OCI-LY7 (cell line): Measurements from ENCODE around the gene TELO2. TPM values are rescaled to one million over a fixed set of nuclear protein-coding genes. Genes with fewer than 3 reads are reported as not detected.

Experiments used
- BruUV-seq: library from RNA; stranded (reverse); fragments of 400-500 nt; replicated peaks from 2 replicates; lab custom pipeline; 2021; lab: Mats Ljungman, UMichigan
- CTCF ChIA-PET: fragments of 300-600 bp; sonication (Branson Sonifier 250); formaldehyde crosslinking; loops from one replicate; lab custom pipeline; 2022; ENCODE audit warnings: antibody characterized with exemption; ENCODE audit not compliant: unreplicated experiment; lab: Charles Lee
- POLR2A ChIA-PET: fragments of 300-600 bp; sonication (Branson Sonifier 250); formaldehyde crosslinking; loops from one replicate; lab custom pipeline; 2022; ENCODE audit warnings: antibody characterized with exemption; lab: Charles Lee
- DNase-seq: peaks from one replicate; pipeline ENCODE4 v3.0.0-alpha.2; 2015; ENCODE audit warnings: low spot score
- H2AFZ ChIP-seq: fragments of 200-600 bp; sonication (generic), shearing (Covaris generic); 2 replicates; pipeline ENCODE4 v1.6.1; 2014; ENCODE audit warnings: mild to moderate bottlenecking, antibody characterized with exemption, low read length, moderate library complexity
- H3K27ac ChIP-seq: fragments of 200-600 bp; sonication (generic); 2 replicates; pipeline ENCODE4 v1.5.1; 2014; ENCODE audit warnings: mixed run types, low read depth, mild to moderate bottlenecking, moderate library complexity, low read length, inconsistent platforms; ENCODE audit not compliant: poor library complexity, severe bottlenecking
- H3K36me3 ChIP-seq: fragments of 200-600 bp; sonication (generic); 2 replicates; pipeline ENCODE4 v1.6.1; 2014; ENCODE audit warnings: mild to moderate bottlenecking, antibody characterized with exemption, low read length, moderate library complexity, mixed read lengths; ENCODE audit not compliant: insufficient read depth
- H3K4me1 ChIP-seq: fragments of 200-600 bp; sonication (generic); 2 replicates; pipeline ENCODE4 v1.5.1; 2014; ENCODE audit warnings: mild to moderate bottlenecking, low read length; ENCODE audit not compliant: insufficient read depth, poor library complexity, severe bottlenecking
- H3K4me2 ChIP-seq: fragments of 200-600 bp; sonication (generic); 2 replicates; pipeline ENCODE4 v1.6.1; 2014; ENCODE audit warnings: mild to moderate bottlenecking, low read length
- H3K4me3 ChIP-seq: fragments of 200-600 bp; sonication (generic); 2 replicates; pipeline ENCODE4 v1.5.1; 2014; ENCODE audit warnings: mild to moderate bottlenecking, low read depth, low read length; ENCODE audit not compliant: poor library complexity, severe bottlenecking
- H3K79me2 ChIP-seq: fragments of 200-600 bp; sonication (generic); 2 replicates; pipeline ENCODE4 v1.6.1; 2016; ENCODE audit warnings: low read depth, mild to moderate bottlenecking, low read length, moderate library complexity, mixed read lengths; ENCODE audit not compliant: insufficient read depth
- H3K9me2 ChIP-seq: fragments of 200-600 bp; sonication (generic); 2 replicates; pipeline ENCODE4 v1.6.1; 2016; ENCODE audit warnings: mild to moderate bottlenecking, low read length, mixed read lengths; ENCODE audit not compliant: insufficient read depth
- H3K9me3 ChIP-seq: fragments of 200-600 bp; sonication (generic); 2 replicates; pipeline ENCODE4 v1.6.1; 2014; ENCODE audit warnings: mild to moderate bottlenecking, mixed run types, low read length, mixed read lengths
- H4K20me1 ChIP-seq: fragments of 200-600 bp; sonication (generic); 2 replicates; pipeline ENCODE4 v1.6.1; 2014; ENCODE audit warnings: mild to moderate bottlenecking, antibody characterized with exemption, low read length, moderate library complexity, mixed read lengths; ENCODE audit not compliant: insufficient read depth
- CTCF ChIP-seq: fragments of 200-600 bp; sonication (generic); conservative IDR thresholded peaks from 2 replicates; pipeline ENCODE4 v1.5.1; 2014; ENCODE audit warnings: mild to moderate bottlenecking, antibody characterized with exemption, low read length, moderate library complexity, mixed read lengths
- EZH2phosphoT487 ChIP-seq: fragments of 200-600 bp; sonication (generic); IDR thresholded peaks from 2 replicates; pipeline ENCODE4 v1.6.1; 2018; ENCODE audit warnings: low read depth, borderline replicate concordance, mild to moderate bottlenecking, mixed run types, antibody characterized with exemption, low read length, moderate library complexity, mixed read lengths
- intact Hi-C: fragments of 100-400 bp; cut with micrococcal nuclease; formaldehyde crosslinking; loops from one replicate; pipeline ENCODE4 v1.10.0; 2022; ENCODE audit not compliant: unreplicated experiment
- total RNA-seq, 2 experiments: library from RNA; depleted of rRNA in 1 of 2; stranded (reverse); fragments of >200 nt in 1 of 2; shearing (Covaris generic) in 1 of 2; gene quantifications; 2 replicates each; pipeline ENCODE4 v1.2.3, GENCODE V29; 2014 to 2022

The TELO2 gene
- total RNA-seq, 2 experiments from 2014 or later = 58.2 to 70.1 TPM

GRCh38 chr16:1450841-1451240, 42.3 kb upstream of the TELO2 start:
- ChIA-PET POLR2A (no interaction called here), CTCF (no interaction called here)
- H3K9me2 ChIP-seq = no peaks in the 10 kb centered on the region
- BruUV-seq = no TSS peak
- H4K20me1 ChIP-seq = no peaks in the 10 kb centered on the region
- H3K4me3 ChIP-seq = no peak overlapping the region
- no peaks in the 10 kb centered on the region for H3K79me2 ChIP-seq
- H3K27ac ChIP-seq = no peak overlapping the region
- intact Hi-C loops = no loop called here
- no peaks in the 10 kb centered on the region for H3K4me1 ChIP-seq
- no peak overlapping the region for H2AFZ ChIP-seq
- H3K4me2 ChIP-seq = no peak overlapping the region
- no peak for TF ChIP-seq EZH2phosphoT487
- TF ChIP-seq CTCF = no peak
- H3K9me3 ChIP-seq = no peaks in the 10 kb centered on the region
- DNase-seq = no peak
- H3K36me3 ChIP-seq = no peaks in the 10 kb centered on the region

GRCh38 chr16:1451702-1452392, 41.3 kb upstream of the TELO2 start:
- no peak for DNase-seq
- POLR2A ChIA-PET = no interaction called here
- no peaks in the 10 kb centered on the region for H3K4me1 ChIP-seq
- no peaks in the 10 kb centered on the region for H3K36me3 ChIP-seq
- CTCF ChIA-PET = no interaction called here
- H3K9me2 ChIP-seq = no peaks in the 10 kb centered on the region
- no peak overlapping the region for H2AFZ ChIP-seq
- no peak overlapping the region for H3K27ac ChIP-seq
- BruUV-seq = no TSS peak
- H3K9me3 ChIP-seq = no peaks in the 10 kb centered on the region
- H3K79me2 ChIP-seq = no peaks in the 10 kb centered on the region
- no peak overlapping the region for H3K4me2 ChIP-seq
- TF ChIP-seq CTCF = no peak
- no peak for TF ChIP-seq EZH2phosphoT487
- no peaks in the 10 kb centered on the region for H4K20me1 ChIP-seq
- H3K4me3 ChIP-seq = no peak overlapping the region
- intact Hi-C loops = no loop called here

- no peaks in the 10 kb centered on the region for H3K79me2 ChIP-seq
- H3K4me3 ChIP-seq = no peak overlapping the region
- H3K4me1 ChIP-seq = no peaks in the 10 kb centered on the region
- no peak overlapping the region for H2AFZ ChIP-seq
- H3K36me3 ChIP-seq = no peaks in the 10 kb centered on the region
- no peak overlapping the region for H3K27ac ChIP-seq
- H3K9me3 ChIP-seq = no peaks in the 10 kb centered on the region
- no peak for TF ChIP-seq EZH2phosphoT487
- TF ChIP-seq CTCF = no peak
- no peak for DNase-seq
- CTCF ChIA-PET = no interaction called here
- intact Hi-C loops = no loop called here
- no peaks in the 10 kb centered on the region for H3K9me2 ChIP-seq
- BruUV-seq = no TSS peak
- H3K4me2 ChIP-seq = no peak overlapping the region
- POLR2A ChIA-PET = no interaction called here
- H4K20me1 ChIP-seq = no peaks in the 10 kb centered on the region
Measured at GRCh38 chr16:1452530-1452929, 40.6 kb upstream of the TELO2 start.
